GM19238 (cell line): ENCODE measurements around the gene TCAF1.

Experiments used
- DNase-seq: peaks from one replicate; pipeline ENCODE4 v3.0.0; 2011; ENCODE audit warnings: low spot score; ENCODE audit not compliant: insufficient read length

Gene TCAF1

DNA sequence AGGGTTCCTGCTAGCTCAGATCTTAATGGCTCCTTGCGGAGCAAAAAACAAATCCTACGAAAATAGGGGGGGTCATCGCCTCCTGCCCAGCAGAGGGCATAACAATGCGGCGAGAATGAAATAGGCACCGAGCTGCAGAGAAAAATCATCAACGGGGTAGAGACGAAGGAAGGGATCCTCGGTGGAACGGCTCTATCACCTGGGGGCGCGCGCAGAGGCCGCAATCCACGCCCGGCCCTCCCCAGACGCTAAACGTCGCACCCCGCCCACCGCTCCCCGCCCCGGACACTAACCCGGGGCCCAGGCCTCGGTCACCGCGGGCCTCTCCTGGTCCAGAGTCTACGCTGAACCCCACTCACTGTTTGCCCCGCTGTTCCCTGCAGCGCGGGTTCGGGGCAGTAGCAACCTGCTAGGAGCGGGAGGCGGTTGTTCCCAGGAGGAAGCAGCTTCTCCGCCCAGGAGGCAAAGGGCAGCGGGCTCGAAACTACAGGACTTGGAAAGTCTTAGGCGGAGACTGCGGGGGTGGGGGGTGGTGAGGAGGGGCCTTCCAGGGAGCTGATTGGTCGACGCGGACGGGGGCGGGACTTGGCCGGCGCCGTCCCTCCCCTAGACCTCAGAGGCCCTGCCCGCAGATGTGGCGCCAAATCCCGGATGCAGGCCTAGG, at the start of gene TCAF1:
TCAF1 (minus strand) TSS at position 509 of the 664 bp plus-strand sequence. CDS start 25,568 bp downstream, outside the sequence.
- DNase-seq: peak; percentile 80

- DNase-seq: no peak
These were observed 46.8 kb upstream of the TCAF1 start for GRCh38 chr7:143948733-143949132.

DNA sequence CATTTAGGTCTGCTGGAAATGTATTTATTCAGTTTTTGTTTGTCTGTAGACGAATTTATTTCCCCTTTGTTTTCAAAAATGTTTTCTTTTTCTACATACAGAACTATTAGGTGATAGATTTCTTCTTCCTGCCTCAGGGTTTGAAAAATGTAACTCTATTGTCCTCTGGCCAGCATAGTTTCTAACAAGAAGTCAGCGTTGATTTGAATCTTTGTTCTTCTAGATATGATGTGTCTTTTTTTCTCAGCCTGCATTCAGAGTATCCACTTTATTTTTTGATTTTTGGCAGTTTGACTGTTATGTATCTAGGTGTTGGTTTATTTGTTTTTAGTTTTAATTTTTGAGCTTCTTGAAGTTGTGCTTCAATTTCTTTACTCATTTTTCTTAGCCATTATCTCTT, 45.1 kb upstream of the TCAF1 start:
- no peak for DNase-seq

- DNase-seq: no peak
These were observed 43.4 kb upstream of the TCAF1 start for GRCh38 chr7:143945423-143945822.

- DNase-seq: no peak
These were observed 36.6 kb upstream of the TCAF1 start for GRCh38 chr7:143938379-143939243.

DNA sequence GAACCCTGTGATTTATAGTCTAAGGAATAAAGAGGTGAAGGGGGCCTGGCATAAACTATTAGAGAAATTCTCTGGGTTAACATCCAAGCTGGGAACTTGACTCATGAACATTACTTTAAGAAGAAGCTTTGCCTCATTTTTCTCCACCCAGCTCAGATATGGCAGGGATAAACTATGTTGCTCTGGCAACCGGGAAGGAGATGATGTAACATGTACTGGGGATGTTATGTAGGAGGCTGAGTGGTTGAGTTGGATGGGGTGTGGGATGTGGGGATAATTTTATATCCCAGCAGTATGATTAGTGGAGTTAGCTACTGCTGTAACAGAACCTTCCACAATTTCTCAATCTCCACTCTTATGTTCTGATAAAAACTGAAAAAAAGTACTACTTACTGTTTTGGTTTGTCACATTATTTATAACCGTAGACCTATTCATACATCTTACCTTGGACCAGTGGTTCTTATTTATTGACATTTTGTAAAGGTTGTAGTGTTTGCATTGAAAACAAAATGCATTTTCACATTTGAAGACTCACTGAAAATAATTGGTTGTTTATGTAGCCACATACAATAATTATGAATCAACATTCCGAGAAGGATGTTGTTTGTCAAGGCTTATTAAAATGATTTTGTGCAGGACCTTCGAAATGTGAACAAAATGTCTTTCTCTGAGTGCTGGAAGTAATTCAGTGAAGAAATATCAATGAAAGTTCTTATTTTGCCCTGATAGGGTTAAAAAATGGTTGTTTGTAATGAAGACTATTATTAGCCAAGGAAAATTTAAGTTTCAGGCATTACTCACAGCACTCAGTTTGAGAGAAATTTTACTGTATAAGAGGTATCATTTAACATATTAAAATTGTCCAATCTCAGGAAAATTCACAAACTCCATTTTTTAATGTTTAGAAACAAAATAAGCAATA, 34.4 kb upstream of the TCAF1 start:
- DNase-seq: no peak

GRCh38 chr7:143934526-143935325, 32.8 kb upstream of the TCAF1 start, which contains the start of gene OR2F2:
OR2F2 (plus strand) TSS chr7:143935233; CDS start chr7:143935233, 0 bp downstream.
- no peak for DNase-seq

- DNase-seq: no peak
These were observed 29.8 kb upstream of the TCAF1 start for GRCh38 chr7:143931739-143932138.

- no peak for DNase-seq
These were observed 27.4 kb upstream of the TCAF1 start for GRCh38 chr7:143929224-143929920.

GRCh38 chr7:143924851-143925250, 22.9 kb upstream of the TCAF1 start:
- DNase-seq: no peak

- DNase-seq: no peak
These were observed 13.1 kb upstream of the TCAF1 start for GRCh38 chr7:143914938-143915652.

DNA sequence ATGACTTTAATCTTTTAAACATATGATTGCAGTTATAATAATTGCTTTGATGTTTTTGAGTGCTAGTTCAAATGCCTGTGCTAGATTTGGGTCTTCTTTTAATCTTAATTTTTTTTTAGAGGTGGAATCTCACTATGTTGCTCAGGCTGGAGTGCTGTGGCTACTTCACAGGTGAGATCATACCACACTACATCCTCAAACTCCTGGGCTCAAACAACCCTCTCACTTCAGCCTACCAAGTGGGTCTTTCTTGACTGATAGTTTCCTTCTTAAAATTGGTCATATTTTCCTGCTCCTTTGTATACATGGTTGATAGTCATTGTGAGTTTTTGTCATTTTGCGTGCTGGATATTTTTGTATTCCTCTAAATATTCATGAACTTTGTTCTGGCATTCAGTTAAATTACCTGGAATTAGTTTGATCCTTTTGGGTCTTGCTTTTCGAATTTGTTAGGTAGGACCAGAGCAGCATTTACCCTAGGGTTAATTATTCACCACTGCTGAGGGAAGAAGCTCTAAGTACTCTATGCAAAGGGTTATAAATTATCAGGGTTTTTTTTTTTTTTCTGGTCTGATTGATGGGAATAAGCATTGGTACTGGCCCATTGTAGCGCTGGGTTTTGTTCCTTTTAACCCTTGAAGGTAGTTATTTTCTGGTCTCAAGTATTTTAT, 12.1 kb upstream of the TCAF1 start:
- no peak for DNase-seq

- DNase-seq: no peak
These were observed 8.7 kb upstream of the TCAF1 start for GRCh38 chr7:143910473-143911248.

GRCh38 chr7:143909863-143910262, 7.9 kb upstream of the TCAF1 start:
- no peak for DNase-seq

DNA sequence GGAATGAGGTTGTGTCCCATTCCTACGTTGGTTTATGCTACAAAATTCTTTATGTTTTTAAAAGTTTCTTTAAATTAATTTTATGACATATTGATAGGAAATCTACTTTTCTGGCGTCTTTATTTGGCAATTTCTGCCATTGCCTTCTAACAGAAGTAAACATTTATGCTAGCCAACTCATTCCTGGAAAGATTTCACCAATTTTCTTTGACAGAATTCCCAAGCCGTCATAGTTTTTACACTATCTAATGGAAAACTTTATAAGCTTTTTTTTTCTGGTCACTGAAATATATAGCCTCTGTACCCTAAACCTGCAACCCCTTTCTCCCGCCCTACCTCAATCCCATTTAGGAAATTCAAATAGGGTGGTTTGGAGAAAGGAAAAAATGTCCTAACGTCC, 6.1 kb upstream of the TCAF1 start:
- no peak for DNase-seq

DNA sequence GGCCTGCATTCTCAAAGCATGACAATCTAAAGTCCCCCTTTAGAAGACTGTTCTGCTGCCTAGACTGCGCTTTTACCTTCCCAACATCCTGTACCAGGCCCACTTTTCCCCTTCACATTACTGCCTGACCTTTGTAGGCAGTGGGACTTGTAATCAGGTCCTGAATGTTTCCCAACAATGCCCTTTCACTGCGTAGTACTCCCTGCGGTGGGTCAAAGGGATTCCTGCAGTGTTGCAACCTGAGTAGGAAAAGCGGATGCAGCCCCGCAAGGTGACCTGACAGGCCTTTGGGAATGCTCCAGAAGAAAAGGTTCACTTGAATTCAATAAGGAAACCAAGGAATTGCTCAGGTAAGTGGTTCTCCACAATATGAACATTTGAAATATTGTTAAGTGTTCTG, 4.9 kb upstream of the TCAF1 start:
- DNase-seq: no peak

GRCh38 chr7:143906151-143906550, 4.2 kb upstream of the TCAF1 start:
- DNase-seq: no peak

GRCh38 chr7:143905509-143905908, 3.5 kb upstream of the TCAF1 start:
- DNase-seq: no peak
